NCI-H187 treated with DMSO at 0.1 percent for 48 hours (cell line): ENCODE measurements around the gene HSPB6.
A peak's percentile ranks its signal among the peaks of the same experiment; 100 is the strongest.
"Not testable (repeated sequence)": the region's sequence is repeated elsewhere in the genome, so short reads cannot be mapped to it uniquely, and the experiment has no call there.

ENCODE experiments used
- DNase-seq: peaks from one replicate; lab custom pipeline; 2025; lab: John Stamatoyannopoulos, UW

Gene HSPB6

DNA sequence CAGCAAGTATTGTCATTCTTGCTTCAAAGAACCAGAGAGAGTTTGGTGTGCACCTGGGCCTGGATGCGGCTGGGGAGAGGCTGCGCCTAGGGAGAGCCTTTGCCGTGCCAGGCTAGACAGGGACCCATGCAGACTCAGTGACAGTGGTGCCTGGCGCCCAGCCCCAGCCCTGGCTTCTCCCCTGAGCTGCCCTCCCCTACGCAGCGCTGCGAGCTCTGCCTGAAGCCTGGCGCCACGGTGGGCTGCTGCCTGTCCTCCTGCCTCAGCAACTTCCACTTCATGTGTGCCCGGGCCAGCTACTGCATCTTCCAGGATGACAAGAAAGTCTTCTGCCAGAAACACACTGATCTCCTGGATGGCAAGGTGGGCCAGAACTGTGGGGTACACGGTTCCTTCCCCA, 27.1 kb downstream of the HSPB6 start:
- no peak for DNase-seq

DNA sequence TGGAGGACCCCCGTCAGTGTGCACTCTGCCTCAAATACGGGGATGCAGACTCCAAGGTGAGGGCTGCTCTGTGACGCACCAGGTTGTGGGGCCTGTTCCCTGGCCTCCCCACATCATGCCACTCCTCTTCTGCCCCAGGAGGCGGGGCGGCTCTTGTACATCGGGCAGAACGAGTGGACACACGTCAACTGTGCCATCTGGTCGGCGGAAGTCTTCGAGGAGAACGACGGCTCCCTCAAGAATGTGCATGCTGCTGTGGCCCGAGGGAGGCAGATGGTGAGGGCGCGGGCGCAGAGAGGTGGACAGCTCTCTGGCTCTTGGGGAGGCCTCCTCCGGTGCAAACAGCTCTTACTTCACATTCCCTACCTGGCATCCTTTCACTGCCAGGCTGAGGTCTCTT, 27.8 kb downstream of the HSPB6 start:
- DNase-seq: no peak

DNA sequence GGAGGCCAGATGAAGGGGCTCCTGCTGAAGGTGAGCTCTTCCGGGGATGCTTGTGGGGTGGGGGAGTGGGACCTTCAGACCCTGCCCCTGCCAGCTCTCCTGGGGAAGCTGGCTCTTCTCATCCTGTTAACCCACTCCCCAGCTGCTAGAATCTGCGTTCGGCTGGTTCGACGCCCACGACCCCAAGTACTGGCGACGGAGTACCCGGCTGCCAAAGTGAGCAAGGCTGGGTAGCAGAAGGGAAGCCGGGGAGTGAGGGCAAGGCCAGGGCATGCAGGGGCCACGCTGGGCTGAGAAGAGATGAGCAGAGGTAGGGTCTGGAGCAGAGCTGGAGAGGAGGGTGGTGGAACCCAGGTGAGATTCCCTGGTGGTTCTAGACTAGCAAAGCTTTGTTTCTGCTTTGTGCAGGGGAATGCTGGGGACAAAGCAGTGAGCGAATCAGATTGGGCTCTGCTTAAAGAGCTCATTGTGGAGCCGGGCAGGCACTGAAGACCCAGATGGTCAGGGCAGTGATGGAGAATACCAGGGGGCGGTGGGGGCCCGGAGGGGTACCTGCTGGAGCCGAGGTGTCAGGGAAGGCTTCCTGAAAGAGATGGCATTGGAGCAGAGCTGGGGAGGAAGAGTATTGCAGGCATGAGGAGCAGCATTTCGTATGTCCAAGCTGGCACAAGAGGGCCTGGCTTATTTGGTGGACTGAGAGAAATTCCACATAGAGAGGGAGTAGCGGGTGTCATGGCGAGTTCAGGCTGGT, 28.7 kb downstream of the HSPB6 start:
- no peak for DNase-seq

- DNase-seq: no peak
These were observed 29.5 kb downstream of the HSPB6 start for GRCh38 chr19:35727053-35727955.

DNA sequence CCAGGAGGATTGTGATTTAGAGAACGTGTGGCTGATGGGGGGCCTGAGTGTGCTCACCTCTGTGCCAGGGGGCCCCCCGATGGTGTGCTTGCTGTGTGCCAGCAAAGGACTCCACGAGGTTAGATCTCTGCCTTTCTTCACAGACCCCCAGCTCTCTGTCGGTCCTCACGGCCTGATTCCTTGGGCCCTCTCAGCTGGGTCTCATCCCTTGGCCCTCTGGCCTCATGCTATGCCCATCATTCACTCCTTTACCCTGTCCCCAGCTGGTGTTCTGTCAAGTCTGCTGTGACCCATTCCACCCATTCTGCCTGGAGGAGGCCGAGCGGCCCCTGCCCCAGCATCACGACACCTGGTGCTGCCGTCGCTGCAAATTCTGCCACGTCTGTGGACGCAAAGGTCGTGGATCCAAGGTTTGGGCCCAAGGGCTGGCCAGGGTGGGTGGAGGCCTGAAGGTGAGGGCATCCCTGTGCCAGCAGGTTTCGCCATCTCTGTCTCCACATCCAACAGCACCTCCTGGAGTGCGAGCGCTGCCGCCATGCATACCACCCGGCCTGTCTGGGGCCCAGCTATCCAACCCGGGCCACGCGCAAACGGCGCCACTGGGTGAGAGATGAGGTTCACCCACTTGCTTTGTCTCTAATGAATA, 31.5 kb downstream of the HSPB6 start:
- DNase-seq: no peak

DNA sequence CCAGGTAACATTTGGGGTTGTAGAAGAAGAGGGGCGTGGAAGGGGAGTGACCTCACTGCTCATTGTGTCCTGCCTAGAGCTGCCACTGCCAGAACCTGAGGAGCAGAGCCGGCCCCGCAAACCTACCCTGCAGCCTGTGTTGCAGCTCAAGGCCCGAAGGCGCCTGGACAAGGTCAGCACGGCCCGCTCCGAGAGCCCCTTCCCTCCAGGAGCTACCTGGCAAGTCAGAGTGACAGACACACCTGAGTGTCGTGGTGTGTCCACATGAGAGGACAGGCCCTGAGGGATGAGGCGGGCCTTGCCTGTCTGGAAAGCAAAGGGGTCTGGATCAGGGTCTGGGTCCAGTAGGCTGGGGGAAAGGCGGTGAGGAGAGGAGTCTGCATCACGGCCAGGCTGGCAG, 32.3 kb downstream of the HSPB6 start:
- no peak for DNase-seq

DNA sequence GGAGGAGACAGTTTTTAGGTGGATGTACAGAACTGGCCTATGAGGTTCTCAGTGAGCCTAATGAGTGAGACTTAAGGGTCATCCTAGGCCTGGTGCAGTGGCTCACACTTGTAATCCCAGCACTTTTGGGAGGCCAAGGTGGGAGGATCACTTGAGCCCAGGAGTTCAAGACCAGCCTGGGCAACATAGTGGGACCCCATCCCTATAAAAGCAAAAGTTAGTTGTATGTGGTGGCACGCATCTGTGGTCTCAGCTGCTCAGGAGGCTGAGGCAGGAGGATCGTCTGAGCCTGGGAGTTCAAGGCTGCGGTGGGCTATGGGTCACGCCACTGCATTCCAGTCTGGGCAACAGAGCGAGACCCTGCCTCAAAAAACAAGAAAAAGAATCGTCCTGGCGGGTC, 32.7 kb downstream of the HSPB6 start:
- not testable (repeated sequence) for DNase-seq

- DNase-seq: no peak
These were observed 33.2 kb downstream of the HSPB6 start for GRCh38 chr19:35723671-35724070.

GRCh38 chr19:35722897-35723296, 33.9 kb downstream of the HSPB6 start:
- DNase-seq: no peak

DNA sequence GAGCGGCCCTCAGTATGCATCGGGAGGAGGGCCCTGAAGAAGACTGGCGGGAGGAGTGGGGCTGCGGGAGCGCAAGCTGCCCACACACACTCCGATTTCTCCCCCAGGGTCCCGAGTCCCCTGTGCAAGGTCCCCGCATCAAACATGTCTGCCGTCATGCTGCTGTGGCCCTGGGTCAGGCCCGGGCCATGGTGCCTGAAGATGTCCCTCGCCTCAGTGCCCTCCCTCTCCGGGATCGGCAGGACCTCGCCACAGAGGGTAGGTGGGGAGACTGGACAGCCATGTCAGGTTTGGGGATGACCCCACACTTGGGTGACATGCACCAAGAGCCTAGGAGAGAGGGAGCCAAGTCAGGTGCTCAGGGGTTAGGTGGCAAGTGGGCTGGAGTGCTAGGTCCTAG, 34.4 kb downstream of the HSPB6 start:
- DNase-seq: no peak

DNA sequence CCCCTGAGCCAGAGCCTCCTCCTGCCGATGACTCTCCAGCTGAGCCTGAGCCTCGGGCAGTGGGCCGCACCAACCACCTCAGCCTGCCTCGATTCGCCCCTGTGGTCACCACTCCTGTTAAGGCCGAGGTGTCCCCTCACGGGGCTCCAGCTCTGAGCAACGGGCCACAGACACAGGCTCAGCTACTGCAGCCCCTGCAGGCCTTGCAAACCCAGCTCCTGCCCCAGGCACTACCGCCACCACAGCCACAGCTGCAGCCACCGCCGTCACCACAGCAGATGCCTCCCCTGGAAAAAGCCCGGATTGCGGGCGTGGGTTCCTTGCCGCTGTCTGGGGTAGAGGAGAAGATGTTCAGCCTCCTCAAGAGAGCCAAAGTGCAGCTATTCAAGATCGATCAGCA, 35.5 kb downstream of the HSPB6 start:
- DNase-seq: no peak

DNA sequence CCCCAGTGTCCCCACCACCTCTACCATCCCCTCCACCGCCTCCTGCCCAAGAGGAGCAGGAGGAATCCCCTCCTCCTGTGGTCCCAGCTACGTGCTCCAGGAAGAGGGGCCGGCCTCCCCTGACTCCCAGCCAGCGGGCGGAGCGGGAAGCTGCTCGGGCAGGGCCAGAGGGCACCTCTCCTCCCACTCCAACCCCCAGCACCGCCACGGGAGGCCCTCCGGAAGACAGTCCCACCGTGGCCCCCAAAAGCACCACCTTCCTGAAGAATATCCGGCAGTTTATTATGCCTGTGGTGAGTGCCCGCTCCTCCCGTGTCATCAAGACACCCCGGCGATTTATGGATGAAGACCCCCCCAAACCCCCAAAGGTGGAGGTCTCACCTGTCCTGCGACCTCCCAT, 36.2 kb downstream of the HSPB6 start:
- no peak for DNase-seq

DNA sequence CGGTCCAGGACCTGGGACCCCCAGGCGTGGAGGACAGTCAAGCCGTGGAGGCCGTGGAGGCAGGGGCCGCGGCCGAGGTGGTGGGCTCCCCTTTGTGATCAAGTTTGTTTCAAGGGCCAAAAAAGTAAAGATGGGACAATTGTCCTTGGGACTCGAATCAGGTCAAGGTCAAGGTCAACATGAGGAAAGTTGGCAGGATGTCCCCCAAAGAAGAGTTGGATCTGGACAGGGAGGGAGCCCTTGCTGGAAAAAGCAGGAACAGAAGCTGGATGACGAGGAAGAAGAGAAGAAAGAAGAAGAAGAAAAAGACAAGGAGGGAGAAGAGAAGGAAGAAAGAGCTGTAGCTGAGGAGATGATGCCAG, 36.7 kb downstream of the HSPB6 start:
- no peak for DNase-seq

- no peak for DNase-seq
These were observed 37.2 kb downstream of the HSPB6 start for GRCh38 chr19:35719402-35720162.

DNA sequence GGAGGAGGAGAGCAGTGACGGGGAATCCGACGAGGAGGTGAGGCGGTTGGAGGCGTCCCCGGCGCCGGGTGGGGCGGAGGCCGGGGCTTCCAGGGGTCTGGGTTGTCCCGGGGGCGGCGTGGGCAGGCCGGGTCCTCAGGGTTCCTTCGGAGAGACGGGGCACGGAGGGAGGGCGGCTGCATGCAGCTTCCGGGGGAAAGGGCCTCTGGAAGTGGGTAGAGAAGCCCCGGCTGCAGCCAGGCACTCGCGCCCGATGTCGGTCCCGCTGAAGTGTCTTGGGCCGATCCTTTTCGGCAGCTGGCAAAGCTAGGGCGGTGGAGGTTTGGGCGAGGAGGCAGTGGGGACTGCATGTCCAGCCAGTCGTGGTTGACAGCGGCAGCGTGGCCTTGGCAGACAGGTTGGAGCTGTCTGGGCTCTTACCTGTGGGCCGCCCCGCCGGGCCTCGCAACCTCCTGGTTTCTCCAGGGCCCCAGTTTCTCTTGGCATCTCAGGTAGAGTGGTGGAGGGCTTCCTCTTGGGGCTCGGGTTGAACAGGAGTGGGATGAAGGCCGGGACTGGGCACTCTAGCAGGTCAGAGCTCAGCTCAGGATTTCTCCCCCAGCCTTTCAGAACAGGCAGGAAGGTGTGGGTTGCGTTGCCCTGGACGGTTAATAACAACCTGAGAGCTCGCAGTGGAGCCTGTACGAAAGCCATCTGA, 38.3 kb downstream of the HSPB6 start:
- no peak for DNase-seq

GRCh38 chr19:35717665-35718344, 39.0 kb downstream of the HSPB6 start, which contains the start of gene KMT2B:
Gene KMT2B, plus strand, starts transcription at chr19:35718003. Its CDS starts 16 bp downstream, at chr19:35718019.
- DNase-seq: no peak

GRCh38 chr19:35716801-35717664, 39.8 kb downstream of the HSPB6 start:
- DNase-seq: peak; percentile 69

GRCh38 chr19:35715981-35716800, 40.6 kb downstream of the HSPB6 start:
- no peak for DNase-seq

GRCh38 chr19:35715355-35715809, 41.4 kb downstream of the HSPB6 start:
- DNase-seq: no peak
